ENCODE data around the gene AFTPH. TPM values are rescaled to one million over a fixed set of nuclear protein-coding genes. Genes with fewer than 3 reads are reported as not detected.

Gene AFTPH
- total RNA-seq, 1 experiment from 2014 or later: 40.5 TPM

GRCh38 chr2:64615844-64616536, 91.9 kb downstream of the AFTPH start:
- CTCF ChIA-PET: no interaction called here
- no peaks in the 10 kb centered on the region for H3K9me2 ChIP-seq (ENCODE audit: insufficient read depth)
- DNase-seq: no peak
- H3K9me3 ChIP-seq (ENCODE audit: insufficient read depth, low read depth): no peaks in the 10 kb centered on the region
- H2AFZ ChIP-seq: no peak overlapping the region
- no TSS peak for BruUV-seq (replicated peaks)
- POLR2A ChIA-PET (ENCODE audit: unreplicated experiment): no interaction called here
- no peaks in the 10 kb centered on the region for H3K36me3 ChIP-seq (ENCODE audit: low read depth)
- no peaks in the 10 kb centered on the region for H3F3A ChIP-seq (ENCODE audit: insufficient read depth, low read depth)
- no peaks in the 10 kb centered on the region for H4K20me1 ChIP-seq (ENCODE audit: insufficient read depth)
- H3K4me1 ChIP-seq (replicated peaks; ENCODE audit: insufficient read depth): no peaks in the 10 kb centered on the region
- intact Hi-C loops (cut with micrococcal nuclease; ENCODE audit: unreplicated experiment): no loop called here
- no peak for TF ChIP-seq EZH2 (IDR thresholded peaks at IDR 0.05; ENCODE audit: low read depth)
- no peak for TF ChIP-seq CTCF (conservative IDR thresholded peaks at IDR 0.05)
- no peak overlapping the region for H3K4me2 ChIP-seq
- H3K27me3 ChIP-seq (ENCODE audit: insufficient read depth, low read depth): no peaks in the 10 kb centered on the region
- no peaks in the 10 kb centered on the region for H3K79me2 ChIP-seq (ENCODE audit: low read depth)
- no peak overlapping the region for H3K4me3 ChIP-seq
- no peak overlapping the region for H3K27ac ChIP-seq

DNA sequence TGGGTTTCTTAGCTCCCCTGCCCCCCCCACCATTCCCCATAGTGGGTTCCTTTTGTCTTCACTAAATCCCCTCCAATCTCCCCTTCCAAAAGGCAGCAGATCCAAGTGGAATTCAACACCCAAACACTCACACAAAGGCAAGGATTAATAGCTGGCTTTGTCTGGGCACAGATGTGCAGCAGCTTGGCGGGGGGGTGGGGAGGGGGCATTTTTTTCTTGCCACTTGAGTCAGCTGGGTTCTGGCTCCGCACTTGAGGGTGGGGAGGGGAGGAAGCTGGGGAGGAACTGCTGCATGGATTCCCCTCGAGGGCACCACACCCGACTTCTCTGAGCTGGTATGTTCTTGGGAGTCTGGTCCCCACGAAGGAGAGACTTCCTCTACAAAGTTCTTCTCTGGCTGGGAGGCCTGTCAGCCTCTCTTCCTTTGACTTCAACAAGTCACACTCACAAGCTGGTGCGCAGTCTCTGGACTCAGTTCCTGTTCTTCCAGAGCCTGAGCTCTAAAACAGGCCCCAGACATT, 93.6 kb downstream of the AFTPH start:
- Histone ChIP-seq H3K27ac (no peak overlapping the region), H3K9me3 (ENCODE audit: insufficient read depth, low read depth) (no peaks in the 10 kb centered on the region), H3K36me3 (ENCODE audit: low read depth) (no peaks in the 10 kb centered on the region), H3K79me2 (ENCODE audit: low read depth) (no peaks in the 10 kb centered on the region), H3K4me3 (no peak overlapping the region), H4K20me1 (ENCODE audit: insufficient read depth) (no peaks in the 10 kb centered on the region), H3K27me3 (ENCODE audit: insufficient read depth, low read depth) (no peaks in the 10 kb centered on the region), H3K4me2 (no peak overlapping the region), H3F3A (ENCODE audit: insufficient read depth, low read depth) (no peaks in the 10 kb centered on the region), H2AFZ (no peak overlapping the region), H3K4me1 (replicated peaks; ENCODE audit: insufficient read depth) (no peaks in the 10 kb centered on the region), H3K9me2 (ENCODE audit: insufficient read depth) (no peaks in the 10 kb centered on the region)
- POLR2A ChIA-PET (ENCODE audit: unreplicated experiment): interaction anchor here (0.6 to 0.7 kb wide), 4 partner anchors 8 to 123 kb away, joined by 3 to 5 read pairs (median 4); no protein-coding TSS in a partner anchor
- TF ChIP-seq CTCF (conservative IDR thresholded peaks at IDR 0.05) (no peak), EZH2 (IDR thresholded peaks at IDR 0.05; ENCODE audit: low read depth) (no peak)
- intact Hi-C loops (cut with micrococcal nuclease; ENCODE audit: unreplicated experiment): no loop called here
- no TSS peak for BruUV-seq (replicated peaks)
- DNase-seq: no peak
- CTCF ChIA-PET: interaction anchor here (0.7 to 1.4 kb wide), 2 partner anchors 10 to 138 kb away, joined by 6 to 11 read pairs; no protein-coding TSS in a partner anchor

- Histone ChIP-seq H3K9me3 (ENCODE audit: insufficient read depth, low read depth) (no peaks in the 10 kb centered on the region), H3K9me2 (ENCODE audit: insufficient read depth) (no peaks in the 10 kb centered on the region), H3F3A (ENCODE audit: insufficient read depth, low read depth) (no peaks in the 10 kb centered on the region), H3K36me3 (ENCODE audit: low read depth) (no peaks in the 10 kb centered on the region), H4K20me1 (ENCODE audit: insufficient read depth) (no peaks in the 10 kb centered on the region), H3K27me3 (ENCODE audit: insufficient read depth, low read depth) (no peaks in the 10 kb centered on the region), H3K27ac (no peak overlapping the region), H3K4me2 (no peak overlapping the region), H3K79me2 (ENCODE audit: low read depth) (no peaks in the 10 kb centered on the region), H2AFZ (no peak overlapping the region), H3K4me1 (replicated peaks; ENCODE audit: insufficient read depth) (no peaks in the 10 kb centered on the region), H3K4me3 (no peak overlapping the region)
- no peak for TF ChIP-seq CTCF (conservative IDR thresholded peaks at IDR 0.05)
- no peak for TF ChIP-seq EZH2 (IDR thresholded peaks at IDR 0.05; ENCODE audit: low read depth)
- ChIA-PET POLR2A (ENCODE audit: unreplicated experiment) (no interaction called here), CTCF (no interaction called here)
- DNase-seq: no peak
- intact Hi-C loops (cut with micrococcal nuclease; ENCODE audit: unreplicated experiment): no loop called here
- BruUV-seq (replicated peaks): no TSS peak
These were observed 96.5 kb downstream of the AFTPH start for GRCh38 chr2:64620661-64621060.
